IMR-90 (cell line): ENCODE data around the gene IMPDH1. TPM values are rescaled to one million over a fixed set of nuclear protein-coding genes. Genes with fewer than 3 reads are reported as not detected.

Source experiments
- ATAC-seq: fragments of 200-7000 bp; cut with Tn5 transposase; 2 replicates; pipeline ENCODE4 v1.9.1; 2020; ENCODE audit warnings: low read depth, mild to moderate bottlenecking, moderate library complexity
- BruUV-seq: library from RNA; stranded (reverse); fragments of 400-500 nt; replicated peaks from 2 replicates; lab custom pipeline; 2021; lab: Mats Ljungman, UMichigan
- CTCF ChIA-PET: fragments of 300-600 bp; formaldehyde crosslinking; extraction: SDS; loops from one replicate; lab custom pipeline; 2021; ENCODE audit warnings: antibody characterized with exemption; lab: Yijun Ruan, JAX
- POLR2A ChIA-PET: fragments of 300-600 bp; sonication (Branson Sonifier 250); formaldehyde crosslinking; loops from one replicate; lab custom pipeline; 2022; ENCODE audit warnings: antibody characterized with exemption; ENCODE audit not compliant: unreplicated experiment; lab: Charles Lee
- DNase-seq: peaks from one replicate; pipeline ENCODE4 v3.0.0; 2013
- H2AFZ ChIP-seq: replicated peaks from 2 replicates; pipeline ENCODE3; 2013; ENCODE audit warnings: low read length, mild to moderate bottlenecking; ENCODE audit not compliant: poor library complexity
- H2AK5ac ChIP-seq: 2 replicates; pipeline ENCODE4 v1.6.1; 2013; ENCODE audit warnings: low read depth, low read length, inconsistent platforms
- H2AK9ac ChIP-seq: replicated peaks from 2 replicates; pipeline ENCODE3; 2013; ENCODE audit warnings: mild to moderate bottlenecking, low read depth, low read length, moderate library complexity; ENCODE audit not compliant: poor library complexity
- H2BK120ac ChIP-seq: 2 replicates; pipeline ENCODE4 v1.6.1; 2013; ENCODE audit warnings: low read depth, low read length, inconsistent platforms
- H2BK15ac ChIP-seq: 3 replicates; pipeline ENCODE4 v1.6.1; 2013; ENCODE audit warnings: low read depth, low read length, inconsistent platforms
- H2BK20ac ChIP-seq: 2 replicates; pipeline ENCODE4 v1.6.1; 2013; ENCODE audit warnings: low read depth, mild to moderate bottlenecking, inconsistent platforms, low read length, moderate library complexity
- H2BK5ac ChIP-seq: 2 replicates; pipeline ENCODE4 v1.6.1; 2013; ENCODE audit warnings: mild to moderate bottlenecking, low read depth, low read length, inconsistent platforms; ENCODE audit not compliant: poor library complexity, severe bottlenecking
- H3K14ac ChIP-seq: replicated peaks from 2 replicates; pipeline ENCODE4 v1.6.1; 2013; ENCODE audit warnings: low read depth, low read length, inconsistent platforms
- H3K18ac ChIP-seq: 2 replicates; pipeline ENCODE4 v1.6.1; 2013; ENCODE audit warnings: low read depth, low read length, control low read depth
- H3K23ac ChIP-seq: 2 replicates; pipeline ENCODE4 v1.6.1; 2013; ENCODE audit warnings: low read depth, low read length, inconsistent platforms
- H3K27ac ChIP-seq: 2 replicates; pipeline ENCODE4 v1.5.1; 2013; ENCODE audit warnings: mild to moderate bottlenecking, control low read depth, low read length; ENCODE audit not compliant: insufficient read depth
- H3K27me3 ChIP-seq: 2 replicates; pipeline ENCODE4 v1.6.1; 2013; ENCODE audit warnings: low read length; ENCODE audit not compliant: control insufficient read depth, insufficient read depth
- H3K36me3 ChIP-seq: 2 replicates; pipeline ENCODE4 v1.6.1; 2013; ENCODE audit warnings: low read length, mixed read lengths; ENCODE audit not compliant: control insufficient read depth, insufficient read depth
- H3K4ac ChIP-seq: 2 replicates; pipeline ENCODE4 v1.6.1; 2013; ENCODE audit warnings: low read depth, low read length, inconsistent platforms
- H3K4me1 ChIP-seq: 2 replicates; pipeline ENCODE4 v1.6.1; 2013; ENCODE audit warnings: low read length, mixed read lengths; ENCODE audit not compliant: control insufficient read depth, insufficient read depth
- H3K4me2 ChIP-seq: 2 replicates; pipeline ENCODE4 v1.6.1; 2013; ENCODE audit warnings: low read depth, mild to moderate bottlenecking, control low read depth, low read length, moderate library complexity
- H3K4me3 ChIP-seq: 2 replicates; pipeline ENCODE4 v1.5.1; 2013; ENCODE audit warnings: low read depth, mild to moderate bottlenecking, control low read depth, low read length, moderate library complexity; ENCODE audit not compliant: insufficient read depth
- H3K56ac ChIP-seq: 2 replicates; pipeline ENCODE4 v1.6.1; 2013; ENCODE audit warnings: low read length, inconsistent platforms; ENCODE audit not compliant: insufficient read depth; ENCODE audit errors: extremely low read depth
- H3K79me1 ChIP-seq, 2 experiments: 2 replicates each; pipeline ENCODE4 v1.6.1; 2013; ENCODE audit warnings: low read length in 2 of 2, inconsistent platforms in 1 of 2, low read depth in 1 of 2
- H3K9ac ChIP-seq: 2 replicates; pipeline ENCODE4 v1.6.1; 2013; ENCODE audit warnings: low read depth, low read length, control low read depth
- H3K9me1 ChIP-seq: 2 replicates; pipeline ENCODE4 v1.6.1; 2013; ENCODE audit warnings: low read length, inconsistent platforms; ENCODE audit not compliant: insufficient read depth
- H3K9me3 ChIP-seq: 2 replicates; pipeline ENCODE4 v1.6.1; 2013; ENCODE audit warnings: low read length; ENCODE audit not compliant: control insufficient read depth, insufficient read depth
- H4K20me1 ChIP-seq: 2 replicates; pipeline ENCODE4 v1.6.1; 2013; ENCODE audit warnings: low read length, inconsistent platforms; ENCODE audit not compliant: insufficient read depth
- H4K5ac ChIP-seq: 2 replicates; pipeline ENCODE4 v1.6.1; 2013; ENCODE audit warnings: mild to moderate bottlenecking, low read depth, low read length, control low read depth
- H4K8ac ChIP-seq, 2 experiments: 2 replicates each; pipeline ENCODE4 v1.6.1; 2013; ENCODE audit warnings: low read depth in 2 of 2, low read length in 2 of 2, control low read depth in 1 of 2, inconsistent platforms in 1 of 2
- H4K91ac ChIP-seq: 2 replicates; pipeline ENCODE4 v1.6.1; 2013; ENCODE audit warnings: low read depth, low read length, inconsistent platforms; ENCODE audit not compliant: insufficient read depth
- BHLHE40 ChIP-seq: fragments of 150-350 bp; IDR thresholded peaks from 2 replicates; pipeline ENCODE4 v1.6.1; 2016; ENCODE audit warnings: mild to moderate bottlenecking, low read depth, low read length
- CHD1 ChIP-seq: IDR thresholded peaks from 2 replicates; pipeline ENCODE4 v1.6.1; 2012; ENCODE audit warnings: low read depth, low read length, improper control_type of control experiment
- FOS ChIP-seq: fragments of 150-350 bp; IDR thresholded peaks from 2 replicates; pipeline ENCODE4 v1.6.1; 2016; ENCODE audit warnings: low read depth, low read length
- MAFK ChIP-seq: IDR thresholded peaks from 2 replicates; pipeline ENCODE4 v1.6.1; 2012; ENCODE audit warnings: low read depth, low read length, improper control_type of control experiment
- MAZ ChIP-seq: IDR thresholded peaks from 2 replicates; pipeline ENCODE4 v1.6.1; 2012; ENCODE audit warnings: low read depth, mild to moderate bottlenecking, low read length, improper control_type of control experiment, moderate library complexity, borderline replicate concordance
- MXI1 ChIP-seq: IDR thresholded peaks from 2 replicates; pipeline ENCODE4 v1.6.1; 2012; ENCODE audit warnings: low read depth, mild to moderate bottlenecking, low read length, moderate library complexity, borderline replicate concordance
- NFE2L2 ChIP-seq: fragments of 150-350 bp; IDR thresholded peaks from 2 replicates; pipeline ENCODE4 v1.6.1; 2016; ENCODE audit warnings: low read depth, mild to moderate bottlenecking, low read length
- POLR2A ChIP-seq: IDR thresholded peaks from 2 replicates; pipeline ENCODE4 v1.6.1; 2012; ENCODE audit warnings: mild to moderate bottlenecking, low read depth, low read length
- RAD21 ChIP-seq: IDR thresholded peaks from 2 replicates; pipeline ENCODE4 v1.6.1; 2012; ENCODE audit warnings: low read length, improper control_type of control experiment
- RCOR1 ChIP-seq: IDR thresholded peaks from 2 replicates; pipeline ENCODE4 v1.6.1; 2012; ENCODE audit warnings: mild to moderate bottlenecking, low read length, improper control_type of control experiment; ENCODE audit not compliant: insufficient replicate concordance
- RFX5 ChIP-seq: IDR thresholded peaks from 2 replicates; pipeline ENCODE4 v1.8.0; 2012; ENCODE audit warnings: low read depth, mild to moderate bottlenecking, low read length, moderate library complexity
- SMC3 ChIP-seq: fragments of 150-350 bp; IDR thresholded peaks from 2 replicates; pipeline ENCODE4 v1.6.1; 2016; ENCODE audit warnings: low read depth, mild to moderate bottlenecking, antibody characterized with exemption, low read length, moderate library complexity
- WGBS, 2 experiments: methylation state at CpG; one replicate each; pipeline versions ENCODE4 v1.1.5 to v1.1.7; 2013; ENCODE audit warnings: missing lambda C conversion rate in 2 of 2; ENCODE audit not compliant: insufficient read length in 1 of 2; ENCODE audit errors: extremely low coverage in 2 of 2; 5-methylcytosine and 5-hydroxymethylcytosine counted together
- dilution Hi-C: fragments of 300-500 bp; cut with HindIII; formaldehyde crosslinking; loops from one replicate; pipeline ENCODE4 v1.14.3; 2018; ENCODE audit warnings: low sequenced_read_pairs; ENCODE audit not compliant: unreplicated experiment
- in situ Hi-C: fragments of 300-500 bp; cut with MboI; formaldehyde crosslinking; loops from 3 replicates; pipeline ENCODE4 v1.14.3; 2019; ENCODE audit warnings: low sequenced_read_pairs, inconsistent platforms, mixed read lengths
- intact Hi-C: fragments of 100-400 bp; cut with micrococcal nuclease; formaldehyde crosslinking; loops from 2 replicates; pipeline ENCODE4 v1.10.0; 2022
- polyA plus RNA-seq, 3 experiments: library from polyadenylated mRNA; depleted of rRNA; stranded (reverse); fragments of >200 nt; gene quantifications; 2 replicates each; pipeline ENCODE4 v1.2.3, GENCODE V29; 2012; ENCODE audit warnings: low replicate concordance in 1 of 3
- total RNA-seq: library from RNA; depleted of rRNA; stranded (reverse); fragments of >200 nt; gene quantifications from 2 replicates; pipeline ENCODE4 v1.2.3, GENCODE V29; 2012
- TF ChIP-seq, protein P1 (sequence below): fragments of 150-350 bp; IDR thresholded peaks from 2 replicates; pipeline ENCODE4 v1.6.1; 2017; ENCODE audit warnings: mild to moderate bottlenecking, antibody characterized with exemption, low read length, low read depth
- TF ChIP-seq, protein P2 (sequence below): fragments of 150-350 bp; IDR thresholded peaks from 2 replicates; pipeline ENCODE4 v1.6.1; 2016; ENCODE audit warnings: low read depth, mild to moderate bottlenecking, low read length, moderate library complexity, borderline replicate concordance

IMPDH1 gene
- total and polyA plus RNA-seq, 2 of the 4 experiments (the other 2 are of a cell fraction): 49.5 to 69.3 TPM

DNA sequence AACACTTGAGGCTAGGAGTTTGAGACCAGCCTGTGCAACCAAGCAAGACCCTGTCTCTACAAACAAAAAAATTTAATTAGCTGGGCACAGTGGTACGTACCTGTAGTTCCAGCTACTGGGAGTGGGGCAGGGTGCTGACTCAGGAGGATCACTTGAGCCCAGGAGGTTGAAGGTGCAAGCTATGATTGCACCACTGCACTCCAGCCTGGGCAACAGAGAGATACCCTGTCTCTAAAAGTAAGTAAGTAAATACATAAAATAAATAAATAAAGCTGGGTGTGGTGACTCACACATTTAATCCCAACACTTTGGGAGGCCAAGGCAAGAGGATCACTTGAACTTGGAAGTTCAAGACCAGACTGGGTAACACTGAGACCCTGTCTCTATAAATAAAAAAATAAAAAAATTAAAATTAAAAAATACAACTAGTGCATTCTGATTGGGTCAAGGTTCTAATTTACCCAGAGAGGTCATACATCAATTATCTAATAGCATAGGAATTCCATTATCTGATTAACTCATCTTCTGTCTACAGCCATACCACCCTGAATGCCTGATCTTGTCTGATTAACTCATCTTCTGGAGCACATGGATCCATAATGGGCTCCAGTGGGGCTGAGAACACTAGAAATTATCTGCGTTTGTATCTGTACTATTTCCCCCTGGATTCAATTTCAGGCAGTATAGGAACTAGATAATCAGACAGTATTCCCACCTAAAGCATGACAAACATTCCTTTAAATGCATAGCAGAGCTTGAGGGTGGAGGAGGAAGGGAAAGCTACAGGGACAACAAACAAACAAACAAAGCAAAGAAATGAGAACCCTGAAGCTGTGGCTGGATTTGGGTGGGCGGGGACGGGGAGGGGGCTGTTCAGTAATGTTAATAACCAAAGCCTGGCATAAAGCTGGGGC is 24.9 kb upstream of the IMPDH1 start (continued):
- no peak for TF ChIP-seq RAD21

DNA sequence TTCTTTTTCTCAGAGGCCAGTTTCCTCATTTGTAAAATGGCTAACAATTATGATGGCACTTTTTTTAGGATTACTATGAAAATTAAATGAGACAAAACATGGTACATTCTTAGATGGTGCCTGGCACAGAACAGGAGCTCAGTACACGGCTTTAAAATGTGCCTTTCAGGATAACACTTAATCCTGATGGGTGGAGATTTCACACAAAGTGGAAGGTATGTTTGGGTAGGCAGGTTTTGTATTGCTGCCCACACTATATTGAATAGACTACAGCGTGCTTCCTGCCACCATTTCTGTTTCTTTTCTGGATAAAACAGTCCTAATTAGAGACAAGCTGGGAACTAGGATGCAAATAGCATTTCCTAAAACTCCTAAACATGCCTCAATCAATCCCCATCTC is 22.0 kb upstream of the IMPDH1 start:
- BruUV-seq: no TSS peak
- H3K27ac ChIP-seq: no peak overlapping the region
- no peak overlapping the region for H3K9ac ChIP-seq
- H3K23ac ChIP-seq: no peak overlapping the region
- H3K4me3 ChIP-seq: no peak overlapping the region
- H3K14ac ChIP-seq: no peak overlapping the region
- CTCF ChIA-PET: interaction anchor here (0.6 kb wide), 1 partner anchor 80 kb away, joined by 4 read pairs; no protein-coding TSS in a partner anchor
- in situ Hi-C loops (no loop called here), intact Hi-C loops (no loop called here), dilution Hi-C loops (no loop called here)
- no peak overlapping the region for H2AFZ ChIP-seq
- H4K91ac ChIP-seq: no peak overlapping the region
- H2BK20ac ChIP-seq: no peak overlapping the region
- TF ChIP-seq FOS: no peak
- TF ChIP-seq BHLHE40: no peak
- no peak for TF ChIP-seq CHD1
- TF ChIP-seq RCOR1: no peak
- TF ChIP-seq MAFK: no peak
- no peak for TF ChIP-seq NFE2L2
- no peak for TF ChIP-seq MXI1
- no peak for TF ChIP-seq MAZ
- TF ChIP-seq, protein P1, sequence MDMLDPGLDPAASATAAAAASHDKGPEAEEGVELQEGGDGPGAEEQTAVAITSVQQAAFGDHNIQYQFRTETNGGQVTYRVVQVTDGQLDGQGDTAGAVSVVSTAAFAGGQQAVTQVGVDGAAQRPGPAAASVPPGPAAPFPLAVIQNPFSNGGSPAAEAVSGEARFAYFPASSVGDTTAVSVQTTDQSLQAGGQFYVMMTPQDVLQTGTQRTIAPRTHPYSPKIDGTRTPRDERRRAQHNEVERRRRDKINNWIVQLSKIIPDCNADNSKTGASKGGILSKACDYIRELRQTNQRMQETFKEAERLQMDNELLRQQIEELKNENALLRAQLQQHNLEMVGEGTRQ: no peak
- TF ChIP-seq, protein P2, sequence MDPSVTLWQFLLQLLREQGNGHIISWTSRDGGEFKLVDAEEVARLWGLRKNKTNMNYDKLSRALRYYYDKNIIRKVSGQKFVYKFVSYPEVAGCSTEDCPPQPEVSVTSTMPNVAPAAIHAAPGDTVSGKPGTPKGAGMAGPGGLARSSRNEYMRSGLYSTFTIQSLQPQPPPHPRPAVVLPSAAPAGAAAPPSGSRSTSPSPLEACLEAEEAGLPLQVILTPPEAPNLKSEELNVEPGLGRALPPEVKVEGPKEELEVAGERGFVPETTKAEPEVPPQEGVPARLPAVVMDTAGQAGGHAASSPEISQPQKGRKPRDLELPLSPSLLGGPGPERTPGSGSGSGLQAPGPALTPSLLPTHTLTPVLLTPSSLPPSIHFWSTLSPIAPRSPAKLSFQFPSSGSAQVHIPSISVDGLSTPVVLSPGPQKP: no peak
- TF ChIP-seq POLR2A: no peak
- TF ChIP-seq SMC3: no peak
- no peak for TF ChIP-seq RFX5
- no peaks in the 10 kb centered on the region for H3K9me1 ChIP-seq
- ATAC-seq (no peak), DNase-seq (no peak)
- no peaks in the 10 kb centered on the region for H4K20me1 ChIP-seq
- H4K5ac ChIP-seq: no peak overlapping the region
- H2AK5ac ChIP-seq: no peak overlapping the region
- H3K27me3 ChIP-seq: peaks cover 27% of the 10 kb centered on the region
- no peaks in the 10 kb centered on the region for H3K36me3 ChIP-seq
- H3K56ac ChIP-seq: no peak overlapping the region
- no peak overlapping the region for H3K4ac ChIP-seq
- H2AK9ac ChIP-seq: no peak overlapping the region
- no peak overlapping the region for H2BK15ac ChIP-seq
- H3K79me1 ChIP-seq: no peaks in the 10 kb centered on the region
- no CpG with 5 or more reads among the region's 2 CpGs for WGBS, 2 experiments
- H4K8ac ChIP-seq: no peak overlapping the region
- H3K18ac ChIP-seq: no peak overlapping the region
- H2BK5ac ChIP-seq: no peak overlapping the region
- H3K9me3 ChIP-seq: no peaks in the 10 kb centered on the region
- H2BK120ac ChIP-seq: no peak overlapping the region
- no peak overlapping the region for H3K4me2 ChIP-seq
- H3K4me1 ChIP-seq: no peaks in the 10 kb centered on the region
- POLR2A ChIA-PET: no interaction called here
